ENCODE measurements around the gene CDK9. TPM values are rescaled to one million over a fixed set of nuclear protein-coding genes. Genes with fewer than 3 reads are reported as not detected.
"Not testable (repeated sequence)": the region's sequence is repeated elsewhere in the genome, so short reads cannot be mapped to it uniquely, and the experiment has no call there.

The CDK9 gene
- polyA plus RNA-seq, 10 donors = 36.7 to 46.5 (median 41.3) TPM

GRCh38 chr9:127816728-127817127 lies 30.9 kb downstream of the CDK9 start:
- DNase-seq = no peak

- DNase-seq = peak; percentile 55 to 77 (median 58)
Observed at GRCh38 chr9:127817881-127818434, 32.1 kb downstream of the CDK9 start.

- DNase-seq = no peak
Observed at GRCh38 chr9:127818574-127818973, 32.7 kb downstream of the CDK9 start.

- DNase-seq = no peak
Observed at GRCh38 chr9:127822108-127822507, 36.3 kb downstream of the CDK9 start.

- no peak for DNase-seq
Observed at GRCh38 chr9:127825319-127826051, 39.7 kb downstream of the CDK9 start.

GRCh38 chr9:127826253-127826913 lies 40.5 kb downstream of the CDK9 start:
- DNase-seq = no peak

- peak; percentile 74 to 92 (median 77) for DNase-seq
Observed at GRCh38 chr9:127828262-127829031, 42.6 kb downstream of the CDK9 start.

GRCh38 chr9:127829205-127829906 lies 43.5 kb downstream of the CDK9 start:
- DNase-seq = no peak

- DNase-seq = no peak
Observed at GRCh38 chr9:127832248-127832647, 46.4 kb downstream of the CDK9 start.

GRCh38 chr9:127833555-127833954 lies 47.7 kb downstream of the CDK9 start:
- DNase-seq = no peak

GRCh38 chr9:127835991-127836516 lies 50.2 kb downstream of the CDK9 start:
- peak in 2 of 3 donors; percentile 46 to 74 for DNase-seq

- not testable (repeated sequence) for DNase-seq
Observed at GRCh38 chr9:127836561-127836960, 50.7 kb downstream of the CDK9 start.

GRCh38 chr9:127837346-127837745 lies 51.5 kb downstream of the CDK9 start:
- DNase-seq = no peak

GRCh38 chr9:127838375-127839078 lies 52.7 kb downstream of the CDK9 start:
- DNase-seq = peak in 2 of 3 donors; percentile 40 to 59

Other genes with a start within 250 kb of the CDK9 start
- gene STXBP1, start 173.8 kb upstream of the CDK9 start, polyA plus RNA-seq (ENCODE audit: insufficient read length in 10 of 10) = 10 to 100 TPM in 9 of 10 donors, 1 to 10 TPM in 1; 9.9 to 17.4 (median 14.2) TPM
- 1 to 10 TPM in 6 of 10 donors, under 1 TPM in 4; 0.64 to 1.5 (median 1.1) TPM for gene CFAP157, start 79.0 kb upstream of the CDK9 start, polyA plus RNA-seq (ENCODE audit: insufficient read length in 10 of 10)
- gene PTRH1, start 70.4 kb upstream of the CDK9 start, polyA plus RNA-seq (ENCODE audit: insufficient read length in 10 of 10) = 1 to 10 TPM; 4.4 to 8.2 (median 6.4) TPM
- gene TTC16, start 70.0 kb upstream of the CDK9 start, polyA plus RNA-seq (ENCODE audit: insufficient read length in 10 of 10) = under 1 TPM in 6 of 10 donors, not detected in 4; 0.03 to 0.16 (median 0.06) TPM
- 10 to 100 TPM in 1 of 10 donors, 1 to 10 TPM in 9; 5.8 to 11.8 (median 7.1) TPM for gene TOR2A, start 50.7 kb upstream of the CDK9 start, polyA plus RNA-seq (ENCODE audit: insufficient read length in 10 of 10)
- gene SH2D3C, start 7.4 kb upstream of the CDK9 start, polyA plus RNA-seq (ENCODE audit: insufficient read length in 10 of 10) = 10 to 100 TPM; 15.5 to 24.4 (median 18.0) TPM
- 10 to 100 TPM; 28.8 to 42.1 (median 37.9) TPM for gene FPGS, start 16.8 kb downstream of the CDK9 start, polyA plus RNA-seq (ENCODE audit: insufficient read length in 10 of 10)
- gene ENG, start 68.6 kb downstream of the CDK9 start, polyA plus RNA-seq (ENCODE audit: insufficient read length in 10 of 10) = 10 to 100 TPM; 40.6 to 74.5 (median 52.4) TPM
- gene AK1, start 91.6 kb downstream of the CDK9 start, polyA plus RNA-seq (ENCODE audit: insufficient read length in 10 of 10) = 1,000 to 10,000 TPM in 7 of 10 donors, 100 to 1,000 TPM in 3; 607 to 1,079 (median 1,015) TPM
- 10 to 100 TPM; 40.4 to 58.5 (median 46.6) TPM for gene ST6GALNAC6, start 113.6 kb downstream of the CDK9 start, polyA plus RNA-seq (ENCODE audit: insufficient read length in 10 of 10)
- gene ST6GALNAC4, start 131.0 kb downstream of the CDK9 start, polyA plus RNA-seq (ENCODE audit: insufficient read length in 10 of 10) = 10 to 100 TPM; 24.8 to 41.2 (median 29.6) TPM
- 1 to 10 TPM; 1.3 to 5.7 (median 2.1) TPM for gene PIP5KL1, start 144.7 kb downstream of the CDK9 start, polyA plus RNA-seq (ENCODE audit: insufficient read length in 10 of 10)
- 10 to 100 TPM; 15.7 to 25.3 (median 22.5) TPM for gene DPM2, start 151.8 kb downstream of the CDK9 start, polyA plus RNA-seq (ENCODE audit: insufficient read length in 10 of 10)
- gene EEIG1, start 195.0 kb downstream of the CDK9 start, polyA plus RNA-seq (ENCODE audit: insufficient read length in 10 of 10) = 10 to 100 TPM; 15.4 to 27.3 (median 17.4) TPM